Stimulated activated CD4-positive, alpha-beta T cell treated with anti-CD3 and anti-CD28 coated beads, Interleukin-12 subunit alpha, Interleukin-12 subunit beta, amount 100 ng/mL, for 48 hours (primary cell): Measurements from ENCODE around the gene KCNH5.

Experiments used
- DNase-seq, 3 donors: peaks; one replicate each; pipeline ENCODE4 v3.0.0-alpha.2; 2020; ENCODE audit warnings: low read depth in 2 of 3, low spot score in 1 of 3

Gene KCNH5

GRCh38 chr14:62682208-62682607 is 363.1 kb downstream of the KCNH5 start:
- DNase-seq, result no peak

- DNase-seq, result no peak
These were observed 370.6 kb downstream of the KCNH5 start for GRCh38 chr14:62674563-62675237.

- no peak for DNase-seq
These were observed 372.1 kb downstream of the KCNH5 start for GRCh38 chr14:62673014-62673755.

- no peak for DNase-seq
These were observed 374.7 kb downstream of the KCNH5 start for GRCh38 chr14:62670526-62670925.

- no peak for DNase-seq
These were observed 377.8 kb downstream of the KCNH5 start for GRCh38 chr14:62667421-62667914.

DNA sequence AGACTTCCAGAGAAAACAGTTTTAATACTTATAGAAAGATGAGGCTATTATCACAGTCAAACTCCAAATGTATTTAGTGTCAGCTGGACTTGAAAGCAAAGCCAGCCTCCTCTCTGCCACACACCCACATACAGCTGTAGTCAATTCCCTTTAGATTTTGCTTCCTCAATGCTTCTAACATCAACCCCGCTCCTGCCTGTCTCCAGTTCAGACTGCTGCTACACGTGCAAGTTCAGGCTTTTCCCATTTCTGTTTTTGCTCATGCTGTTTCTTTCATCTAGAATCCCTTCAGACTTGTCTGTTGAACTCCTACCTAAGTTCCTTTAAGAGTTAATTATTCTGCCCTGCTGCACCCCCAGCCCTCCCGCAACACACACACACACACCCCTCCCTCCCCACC is 380.0 kb downstream of the KCNH5 start:
- no peak for DNase-seq

- no peak for DNase-seq
These were observed 381.8 kb downstream of the KCNH5 start for GRCh38 chr14:62663456-62663821.

DNA sequence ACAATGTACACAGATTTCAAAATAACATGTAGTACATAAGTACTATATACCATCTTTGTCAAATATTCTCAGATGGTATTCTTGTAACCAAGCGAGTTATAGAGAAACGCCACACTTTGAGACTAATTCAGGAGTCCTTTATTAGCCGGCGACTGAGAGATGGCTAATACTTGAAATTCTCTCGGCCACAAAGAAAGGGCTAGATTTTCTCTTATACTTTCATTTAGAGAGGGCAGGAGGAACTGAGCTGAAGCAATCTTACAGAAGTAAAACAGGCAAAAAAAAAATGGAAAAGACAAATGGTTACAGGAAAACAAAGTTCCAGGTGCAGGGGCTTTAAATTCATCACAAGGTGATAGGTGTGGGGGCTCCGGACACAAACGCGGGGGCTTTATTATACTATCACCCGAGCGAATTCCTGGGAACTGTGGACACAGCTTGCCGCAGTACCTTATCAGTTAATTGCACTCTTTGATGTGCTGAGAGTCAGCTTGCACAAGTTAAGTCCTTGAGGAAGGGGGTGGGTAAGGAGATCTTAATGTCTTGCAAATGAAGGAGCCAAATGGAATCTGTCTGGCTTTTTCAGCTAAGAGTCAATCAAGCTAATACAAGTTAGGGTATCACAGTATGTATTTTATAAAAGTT is 382.3 kb downstream of the KCNH5 start:
- DNase-seq, result no peak

GRCh38 chr14:62661818-62662217 is 383.4 kb downstream of the KCNH5 start:
- DNase-seq, result no peak

DNA sequence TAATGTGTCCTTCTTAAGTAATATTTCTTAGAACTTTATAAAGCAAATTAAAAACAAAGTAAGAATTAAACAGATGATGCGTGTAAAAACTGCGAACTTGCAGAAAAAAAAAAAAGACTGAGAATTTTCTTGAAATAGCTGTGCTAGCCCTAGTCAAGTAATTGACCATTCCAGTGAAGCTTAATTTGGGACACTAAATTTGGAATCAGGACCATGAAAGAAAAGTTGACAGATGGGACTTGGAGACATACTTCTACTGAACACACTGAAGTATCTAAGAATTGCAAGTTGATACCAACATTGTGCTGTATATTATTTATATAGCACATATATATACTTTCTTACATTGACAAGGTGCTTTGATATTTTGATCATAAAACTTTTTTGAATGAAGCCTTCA is 386.6 kb downstream of the KCNH5 start:
- DNase-seq, result no peak

- no peak for DNase-seq
These were observed 387.9 kb downstream of the KCNH5 start for GRCh38 chr14:62657376-62657775.

DNA sequence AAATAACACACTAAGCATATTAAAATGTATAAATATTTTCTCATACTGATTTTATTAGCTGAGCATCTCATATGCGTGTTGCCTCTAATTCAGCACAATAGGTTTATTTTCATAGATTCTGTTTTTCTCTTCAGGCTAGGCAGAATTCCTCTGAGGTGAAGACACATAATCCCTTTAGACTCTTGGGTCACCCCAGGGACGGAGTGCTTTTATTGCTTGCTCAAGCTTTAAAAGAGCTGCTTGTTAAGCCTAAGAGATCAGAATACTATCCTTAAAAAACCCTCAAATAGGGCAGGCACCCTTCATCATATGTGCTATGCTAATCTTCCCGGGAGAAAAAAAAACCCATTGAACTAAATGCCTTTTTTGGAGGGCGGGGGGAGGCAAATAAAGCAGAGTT is 390.1 kb downstream of the KCNH5 start:
- no peak for DNase-seq

- no peak for DNase-seq
These were observed 390.6 kb downstream of the KCNH5 start for GRCh38 chr14:62654641-62655040.
